Measurements from ENCODE around the gene UBE2E2. TPM values are rescaled to one million over a fixed set of nuclear protein-coding genes. Genes with fewer than 3 reads are reported as not detected.

Gene UBE2E2
- total RNA-seq, 2 donors from 2014 or later = 6.4 to 9.6 TPM

DNA sequence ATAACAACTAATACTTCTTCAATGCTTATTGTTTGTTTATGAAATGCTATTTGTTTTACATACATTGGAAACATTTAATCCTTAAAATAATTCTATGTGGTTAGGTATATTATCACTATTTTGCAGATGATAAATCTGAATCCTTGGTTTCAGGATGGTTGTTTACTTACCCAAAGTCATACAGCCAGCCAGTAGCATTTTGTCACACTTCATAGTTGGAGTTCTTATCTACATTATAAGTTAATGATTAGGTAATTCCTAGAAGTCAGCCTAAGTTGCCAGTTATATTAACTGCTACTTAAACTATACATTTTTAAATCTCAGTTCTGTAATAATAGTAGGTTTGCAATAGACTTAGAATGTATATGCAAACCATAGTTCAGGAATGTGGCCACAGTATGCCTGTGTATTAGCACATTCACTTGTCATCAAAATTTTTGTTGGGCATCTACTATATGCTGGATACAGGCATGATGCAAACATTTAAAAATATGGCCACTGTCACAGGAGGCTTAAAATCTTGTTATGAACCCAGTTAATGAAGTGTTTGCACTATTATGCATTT lies 187.9 kb downstream of the UBE2E2 start:
- no peaks in the 10 kb centered on the region for H3K9me3 Mint-ChIP-seq
- H3K27me3 Mint-ChIP-seq = no peaks in the 10 kb centered on the region
- no peak for DNase-seq (ENCODE audit: low spot score)
- no peak for ATAC-seq
- H3K36me3 Mint-ChIP-seq = no peaks in the 10 kb centered on the region
- H3K27ac Mint-ChIP-seq = no peak overlapping the region
- H3K4me1 Mint-ChIP-seq (ENCODE audit: low read depth in 2 of 2) = no peaks in the 10 kb centered on the region
- no peak overlapping the region for H3K4me3 Mint-ChIP-seq

DNA sequence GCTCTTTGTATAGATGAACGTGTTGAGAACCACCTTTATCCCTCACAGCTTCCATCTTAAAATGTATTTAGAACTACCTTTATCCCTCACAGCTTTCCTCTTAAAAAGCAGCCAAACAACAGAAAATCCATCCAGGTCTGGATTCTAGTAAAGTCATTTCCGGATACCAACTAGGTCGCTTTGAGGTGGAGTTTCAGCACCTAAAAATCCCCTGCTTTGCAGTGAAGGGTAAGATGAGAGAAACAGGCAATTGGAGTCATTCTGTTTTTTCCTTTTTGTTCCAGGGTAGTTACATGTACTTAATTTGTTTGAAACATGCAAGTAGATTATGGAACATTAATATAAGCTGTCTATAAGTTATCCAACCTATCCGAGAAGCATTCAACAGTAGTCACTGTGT lies 192.0 kb downstream of the UBE2E2 start:
- DNase-seq (ENCODE audit: low spot score) (no peak), ATAC-seq (no peak)
- Mint-ChIP-seq H3K27me3 (no peaks in the 10 kb centered on the region), H3K4me1 (ENCODE audit: low read depth in 2 of 2) (no peaks in the 10 kb centered on the region), H3K36me3 (no peaks in the 10 kb centered on the region), H3K27ac (no peak overlapping the region), H3K4me3 (no peak overlapping the region), H3K9me3 (no peaks in the 10 kb centered on the region)

DNA sequence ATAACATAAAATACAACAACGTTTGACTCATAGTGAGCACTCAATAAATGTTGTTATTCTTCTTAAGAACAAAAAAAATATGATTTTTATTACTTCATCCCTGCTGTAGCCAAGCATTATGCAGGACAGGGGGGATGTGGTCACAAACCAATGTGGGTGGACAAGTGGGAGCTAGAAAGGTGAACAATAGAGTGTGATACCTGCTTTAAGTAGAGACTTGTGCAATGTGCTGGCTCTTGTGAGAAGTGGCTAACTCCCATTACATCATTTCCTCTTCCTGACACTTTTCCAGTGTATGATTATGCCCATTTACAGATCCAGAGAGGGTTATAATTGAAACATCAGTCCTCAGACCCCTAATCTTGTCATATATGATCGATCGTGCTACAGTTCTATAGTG lies 193.6 kb downstream of the UBE2E2 start:
- no peaks in the 10 kb centered on the region for H3K4me1 Mint-ChIP-seq (ENCODE audit: low read depth in 2 of 2)

DNA sequence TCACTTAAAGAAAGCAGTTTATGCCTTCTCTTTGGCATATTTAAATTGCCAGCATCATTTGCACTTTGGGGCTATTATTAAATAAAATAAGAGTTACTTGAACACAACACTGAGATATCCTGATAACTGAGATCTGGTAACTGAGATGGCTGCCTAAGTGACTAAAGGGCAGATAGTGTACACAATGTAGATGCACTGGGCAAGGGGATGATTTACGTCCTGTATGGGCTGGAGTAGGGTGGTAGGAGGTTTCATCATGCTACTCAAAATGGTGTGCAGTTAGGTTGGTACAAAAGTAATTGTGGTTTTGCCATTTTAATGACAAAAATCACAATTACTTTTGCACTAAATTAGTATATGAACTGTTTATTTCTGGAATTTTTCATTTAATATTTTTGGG lies 196.1 kb downstream of the UBE2E2 start:
- H3K9me3 Mint-ChIP-seq = no peaks in the 10 kb centered on the region
- no peaks in the 10 kb centered on the region for H3K36me3 Mint-ChIP-seq
- DNase-seq (ENCODE audit: low spot score) = no peak
- H3K27ac Mint-ChIP-seq = no peak overlapping the region
- no peak overlapping the region for H3K4me3 Mint-ChIP-seq
- ATAC-seq = no peak
- H3K27me3 Mint-ChIP-seq = peaks cover 2 to 12% of the 10 kb centered on the region in 2 donors
- peaks cover 5% of the 10 kb centered on the region in 2 donors for H3K4me1 Mint-ChIP-seq (ENCODE audit: low read depth in 2 of 2)

More for the DNA sequence above, 193.6 kb downstream of the UBE2E2 start:
- no peak overlapping the region for H3K4me3 Mint-ChIP-seq
- no peaks in the 10 kb centered on the region for H3K9me3 Mint-ChIP-seq
- H3K27ac Mint-ChIP-seq = no peak overlapping the region
- ATAC-seq (no peak), DNase-seq (ENCODE audit: low spot score) (no peak)
- no peaks in the 10 kb centered on the region for H3K27me3 Mint-ChIP-seq
- no peaks in the 10 kb centered on the region for H3K36me3 Mint-ChIP-seq

DNA sequence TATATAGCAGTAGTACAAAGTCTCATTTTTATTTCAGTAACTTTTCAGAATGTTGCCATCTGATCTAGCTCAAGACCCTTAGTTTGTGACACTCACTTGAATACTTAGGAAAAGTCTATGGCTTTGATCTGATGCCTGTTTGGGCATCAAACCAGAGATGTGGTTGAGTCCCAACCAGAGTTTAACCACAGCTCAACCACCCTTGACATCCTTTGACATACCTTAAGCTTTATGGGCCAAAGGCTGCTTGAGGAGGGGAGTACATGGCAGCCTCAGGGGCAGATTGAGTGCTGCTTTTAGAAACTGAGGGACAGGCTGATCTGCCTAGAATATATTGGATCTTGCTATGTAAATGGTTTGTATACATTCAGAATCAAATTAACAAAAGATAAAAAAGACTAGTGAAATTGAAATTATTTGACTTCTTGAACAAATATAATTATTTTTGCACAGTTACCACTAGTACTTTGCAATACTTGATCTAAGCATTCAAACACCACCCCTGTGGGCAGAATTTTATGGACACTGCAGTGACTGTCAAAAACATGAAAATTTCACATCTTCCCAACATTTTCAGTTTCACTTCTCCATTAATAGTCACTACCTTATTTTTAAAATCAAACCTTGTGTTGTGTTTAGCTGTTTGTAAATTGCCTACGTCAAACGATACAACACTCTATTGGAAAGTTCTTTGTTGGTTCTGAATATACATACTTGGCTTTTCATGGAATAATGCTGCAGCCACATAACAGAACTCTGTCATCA lies 199.8 kb downstream of the UBE2E2 start:
- no peak for DNase-seq (ENCODE audit: low spot score)
- H3K9me3 Mint-ChIP-seq = no peaks in the 10 kb centered on the region

DNA sequence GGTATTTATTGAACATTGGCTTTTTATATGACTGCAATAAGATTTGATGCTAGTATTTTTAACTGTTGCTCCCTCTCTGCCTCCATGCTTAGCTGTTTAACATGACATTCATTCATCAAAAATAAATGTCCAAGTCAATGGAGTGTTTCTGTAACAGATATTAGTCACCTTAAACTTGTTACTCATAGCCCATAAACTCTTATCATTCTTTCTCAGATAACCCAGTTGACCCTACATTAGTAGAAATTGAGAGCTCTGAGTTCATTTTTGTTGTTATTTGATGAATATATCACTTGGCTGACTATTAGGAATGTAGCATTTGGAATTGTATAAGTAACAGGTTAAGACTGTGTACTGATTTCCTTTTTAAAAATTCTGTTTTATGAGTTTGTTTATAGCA lies 201.1 kb downstream of the UBE2E2 start:
- ATAC-seq (no peak), DNase-seq (ENCODE audit: low spot score) (no peak)
- Mint-ChIP-seq H3K4me3 (no peak overlapping the region), H3K27ac (no peak overlapping the region), H3K27me3 (peaks cover 11 to 21% of the 10 kb centered on the region in 2 donors), H3K9me3 (no peaks in the 10 kb centered on the region), H3K4me1 (ENCODE audit: low read depth in 2 of 2) (peaks cover 5% of the 10 kb centered on the region in 2 donors), H3K36me3 (no peaks in the 10 kb centered on the region)

More for the DNA sequence above, 199.8 kb downstream of the UBE2E2 start:
- Mint-ChIP-seq H3K4me3 (no peak overlapping the region), H3K4me1 (ENCODE audit: low read depth in 2 of 2) (peaks cover 5% of the 10 kb centered on the region in 2 donors), H3K36me3 (no peaks in the 10 kb centered on the region), H3K27me3 (peaks cover 11 to 21% of the 10 kb centered on the region in 2 donors), H3K27ac (no peak overlapping the region)
- no peak for ATAC-seq

DNA sequence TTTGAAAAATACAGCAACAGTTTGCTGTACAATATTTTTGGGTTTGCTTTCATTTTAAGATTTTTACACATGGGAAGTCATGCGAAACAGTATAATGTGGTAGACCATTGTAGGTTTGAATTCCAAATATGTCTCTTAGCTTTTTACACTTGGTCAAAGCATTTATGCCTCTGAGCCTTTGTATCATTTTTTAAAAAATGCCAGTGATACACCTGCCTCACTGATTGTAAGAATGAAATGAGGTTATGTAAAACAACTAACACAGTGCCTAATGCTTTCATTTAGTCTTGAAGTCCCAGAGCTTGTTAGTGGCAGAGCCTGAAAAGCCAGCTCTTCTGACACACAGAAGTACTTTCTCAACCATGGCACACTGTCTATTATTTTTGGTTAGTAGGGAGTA lies 202.0 kb downstream of the UBE2E2 start:
- ATAC-seq = no peak
- no peak overlapping the region for H3K27ac Mint-ChIP-seq

DNA sequence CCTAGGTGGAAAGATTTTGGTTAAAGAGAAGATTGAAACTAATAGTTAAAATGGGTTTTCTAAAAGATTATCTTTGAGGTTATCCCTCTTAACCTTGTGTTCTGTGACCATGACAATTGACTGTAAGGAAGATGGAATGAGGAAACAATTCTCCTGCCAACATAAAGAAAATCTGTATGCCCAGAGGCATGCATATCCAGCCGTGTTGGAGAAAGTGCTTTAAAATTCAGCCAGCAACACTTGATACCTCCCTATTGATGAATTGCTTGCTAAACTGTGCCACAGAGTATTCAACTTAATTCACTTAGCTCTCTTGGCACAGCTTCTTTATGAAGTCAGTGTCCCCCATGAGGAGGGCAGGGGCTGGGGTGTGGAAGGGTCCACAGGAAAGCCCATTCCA lies 203.5 kb downstream of the UBE2E2 start:
- H3K9me3 Mint-ChIP-seq = no peaks in the 10 kb centered on the region
- peaks cover 5% of the 10 kb centered on the region in 2 donors for H3K4me1 Mint-ChIP-seq (ENCODE audit: low read depth in 2 of 2)
- peaks cover 20 to 21% of the 10 kb centered on the region in 2 donors for H3K27me3 Mint-ChIP-seq
- H3K36me3 Mint-ChIP-seq = no peaks in the 10 kb centered on the region
- DNase-seq (ENCODE audit: low spot score) (no peak), ATAC-seq (no peak)
- no peak overlapping the region for H3K27ac Mint-ChIP-seq
- no peak overlapping the region for H3K4me3 Mint-ChIP-seq

More for the DNA sequence above, 202.0 kb downstream of the UBE2E2 start:
- DNase-seq (ENCODE audit: low spot score) = no peak
- no peaks in the 10 kb centered on the region for H3K9me3 Mint-ChIP-seq
- peaks cover 13 to 21% of the 10 kb centered on the region in 2 donors for H3K27me3 Mint-ChIP-seq
- H3K36me3 Mint-ChIP-seq = no peaks in the 10 kb centered on the region
- peaks cover 5% of the 10 kb centered on the region in 2 donors for H3K4me1 Mint-ChIP-seq (ENCODE audit: low read depth in 2 of 2)
- no peak overlapping the region for H3K4me3 Mint-ChIP-seq

DNA sequence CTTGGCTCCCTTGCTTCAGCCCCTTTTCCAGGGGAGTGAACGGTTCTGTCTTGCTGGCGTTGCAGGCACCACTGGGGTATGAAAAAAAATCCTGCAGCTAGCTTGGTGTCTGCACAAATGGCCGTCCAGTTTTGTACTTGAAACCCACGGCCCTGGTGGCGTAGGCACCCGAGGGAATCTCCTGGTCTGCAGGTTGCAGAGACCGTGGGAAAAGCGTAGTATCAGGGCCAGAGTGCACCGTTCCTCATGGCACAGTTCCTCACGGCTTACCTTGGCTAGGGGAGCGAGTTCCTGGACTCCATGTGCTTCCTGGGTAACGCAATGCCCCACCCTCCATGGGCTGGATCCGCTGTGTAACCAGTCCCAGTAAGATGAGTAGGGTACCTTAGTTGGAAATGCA lies 214.9 kb downstream of the UBE2E2 start:
- ATAC-seq = no peak
- Mint-ChIP-seq H3K4me1 (ENCODE audit: low read depth in 2 of 2) (no peaks in the 10 kb centered on the region), H3K36me3 (no peaks in the 10 kb centered on the region), H3K4me3 (no peak overlapping the region), H3K27me3 (peaks cover 0 to 2% of the 10 kb centered on the region in 2 donors), H3K9me3 (no peaks in the 10 kb centered on the region), H3K27ac (no peak overlapping the region)
- DNase-seq (ENCODE audit: low spot score) = no peak

DNA sequence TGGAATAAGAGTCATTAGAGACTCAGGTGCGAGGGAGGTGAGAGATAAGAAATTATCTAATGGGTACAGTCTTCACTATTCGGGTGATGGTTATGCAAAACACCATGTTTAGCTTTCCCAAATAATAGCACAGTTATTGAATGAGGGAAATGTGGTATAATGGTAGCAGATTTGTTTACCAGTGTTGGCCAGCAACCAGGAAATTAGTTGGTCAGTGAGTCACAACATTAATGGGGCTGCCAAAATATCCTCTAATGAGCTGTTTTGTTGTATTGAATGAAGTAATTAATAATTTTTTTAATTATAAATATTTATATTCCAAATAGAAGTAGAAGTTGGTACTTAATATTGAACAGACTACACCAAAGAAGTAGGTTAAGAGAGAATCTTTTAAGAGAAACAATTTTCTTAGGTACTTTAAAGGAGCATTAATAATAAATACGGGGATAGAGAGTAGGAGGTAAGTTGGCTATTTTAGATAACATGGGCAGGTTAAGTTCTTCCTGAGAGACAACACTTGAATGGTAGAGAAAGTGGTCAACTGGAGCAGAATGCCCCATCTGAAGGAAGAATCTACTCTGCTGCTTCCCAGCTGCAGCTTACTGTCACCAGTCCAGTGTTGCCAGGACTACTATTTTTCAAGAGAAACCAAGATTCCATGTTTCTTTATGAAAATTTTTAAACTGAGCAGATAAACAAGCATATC lies 218.8 kb downstream of the UBE2E2 start:
- Mint-ChIP-seq H3K36me3 (peaks cover 9% of the 10 kb centered on the region), H3K4me1 (ENCODE audit: low read depth in 2 of 2) (no peaks in the 10 kb centered on the region), H3K4me3 (no peak overlapping the region), H3K27ac (no peak overlapping the region), H3K27me3 (peaks cover 8 to 12% of the 10 kb centered on the region in 2 donors), H3K9me3 (peaks cover 5% of the 10 kb centered on the region)
- no peak for ATAC-seq
- DNase-seq (ENCODE audit: low spot score) = no peak

DNA sequence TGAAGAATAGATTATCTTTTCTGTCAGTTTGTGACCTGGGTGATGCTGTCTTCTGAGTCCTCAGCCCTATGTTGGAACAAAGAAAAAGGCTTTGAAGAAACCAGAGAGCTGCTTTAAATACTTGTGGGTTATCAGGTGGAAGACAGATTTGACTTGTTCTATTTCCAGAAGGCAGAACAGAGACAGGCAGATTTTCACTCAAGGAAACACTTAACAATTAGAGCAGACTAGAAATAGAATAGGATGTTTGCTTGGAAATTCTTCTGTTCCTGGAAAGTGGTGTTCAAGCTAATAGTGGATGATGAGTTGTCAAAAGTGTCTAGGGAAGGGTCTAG lies 219.4 kb downstream of the UBE2E2 start:
- H3K9me3 Mint-ChIP-seq = peaks cover 5% of the 10 kb centered on the region
- H3K4me1 Mint-ChIP-seq (ENCODE audit: low read depth in 2 of 2) = no peaks in the 10 kb centered on the region
- no peak overlapping the region for H3K4me3 Mint-ChIP-seq
- DNase-seq (ENCODE audit: low spot score) (no peak), ATAC-seq (no peak)
- peaks cover 8 to 13% of the 10 kb centered on the region in 2 donors for H3K27me3 Mint-ChIP-seq
- peaks cover 9% of the 10 kb centered on the region for H3K36me3 Mint-ChIP-seq
- no peak overlapping the region for H3K27ac Mint-ChIP-seq

DNA sequence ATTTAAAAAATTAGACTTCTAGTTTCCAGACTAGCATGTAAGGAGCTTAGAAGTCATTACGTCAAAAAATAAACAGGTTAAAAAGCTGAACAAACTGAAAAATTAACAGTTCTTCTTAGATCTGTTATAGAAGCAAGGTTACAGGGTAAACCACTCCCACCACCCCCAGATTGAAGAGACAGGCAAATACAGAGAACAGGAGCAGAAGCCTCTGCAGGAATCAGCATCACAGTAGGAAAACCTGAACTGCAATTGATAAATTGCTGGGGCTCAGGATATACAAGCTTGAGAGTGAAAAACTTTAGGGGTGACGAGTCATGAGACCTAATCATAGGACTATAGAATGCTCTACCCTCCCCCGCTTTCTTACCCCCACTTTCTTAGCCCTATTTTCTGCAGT lies 222.3 kb downstream of the UBE2E2 start:
- peaks cover 9% of the 10 kb centered on the region for H3K36me3 Mint-ChIP-seq
- H3K4me3 Mint-ChIP-seq = no peak overlapping the region
- H3K27me3 Mint-ChIP-seq = peaks cover 8 to 17% of the 10 kb centered on the region in 2 donors
- no peak overlapping the region for H3K27ac Mint-ChIP-seq
- DNase-seq (ENCODE audit: low spot score) = no peak
- ATAC-seq = no peak
- H3K9me3 Mint-ChIP-seq = peaks cover 5% of the 10 kb centered on the region
- peaks cover 0 to 5% of the 10 kb centered on the region in 2 donors for H3K4me1 Mint-ChIP-seq (ENCODE audit: low read depth in 2 of 2)

DNA sequence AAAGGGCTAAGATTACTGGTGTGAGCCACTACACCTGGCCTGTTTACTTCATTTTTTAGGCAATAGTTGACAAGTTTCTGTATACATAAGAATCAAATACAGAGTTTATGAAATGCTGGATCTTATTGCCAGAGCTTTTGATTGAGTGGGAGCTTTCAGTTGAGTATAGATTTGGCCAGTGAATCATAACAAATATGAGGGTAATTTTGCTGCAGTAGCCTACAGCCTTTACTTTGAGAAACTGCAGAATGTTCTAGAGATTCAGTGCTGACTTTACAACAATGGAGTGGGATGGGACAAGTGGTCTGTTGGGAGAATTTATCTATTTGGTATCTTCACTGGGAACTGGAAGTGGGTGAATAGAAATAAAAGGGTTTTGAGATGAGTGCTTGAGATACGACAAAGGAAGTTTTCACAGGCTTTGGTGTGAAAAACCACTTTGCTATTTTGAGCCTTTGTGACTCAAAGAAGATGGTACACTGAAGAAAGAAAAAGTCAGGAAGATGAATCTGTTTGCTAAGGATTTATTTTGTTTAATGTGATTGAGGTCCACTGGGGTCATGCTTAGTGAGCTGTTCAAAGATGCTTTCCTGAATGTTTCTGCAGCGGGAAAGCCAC lies 227.8 kb downstream of the UBE2E2 start:
- peak overlapping the region; percentile 44 for H3K4me3 Mint-ChIP-seq

DNA sequence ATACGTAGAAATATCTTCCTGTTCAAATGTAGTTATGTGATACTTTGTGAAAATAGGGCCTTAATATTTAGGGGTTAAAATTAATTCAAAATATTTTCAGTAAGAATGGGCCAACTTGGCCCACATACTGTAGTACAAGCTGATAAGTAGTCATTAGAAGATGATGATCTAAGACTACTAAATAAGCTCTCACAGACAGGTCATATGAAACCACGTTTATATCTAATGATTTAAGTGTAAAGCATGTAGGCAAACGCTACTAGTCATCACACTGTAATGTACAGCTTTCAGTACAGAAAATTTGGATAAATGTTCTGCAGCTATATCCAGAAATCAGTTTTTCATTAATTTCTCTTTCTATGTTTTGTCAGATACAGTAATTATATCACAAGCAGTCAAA lies 228.6 kb downstream of the UBE2E2 start:
- peak overlapping the region in 1 of 2 donors; percentile 56 for H3K27ac Mint-ChIP-seq
- no peak for ATAC-seq
- no peaks in the 10 kb centered on the region for H3K9me3 Mint-ChIP-seq
- no peak for DNase-seq (ENCODE audit: low spot score)
- H3K4me1 Mint-ChIP-seq (ENCODE audit: low read depth in 2 of 2) = peaks cover 18 to 21% of the 10 kb centered on the region in 2 donors
- H3K36me3 Mint-ChIP-seq = no peaks in the 10 kb centered on the region
- H3K4me3 Mint-ChIP-seq = no peak overlapping the region
- H3K27me3 Mint-ChIP-seq = peaks cover 0 to 4% of the 10 kb centered on the region in 2 donors

More for the DNA sequence above, 227.8 kb downstream of the UBE2E2 start:
- Mint-ChIP-seq H3K36me3 (peaks cover 2% of the 10 kb centered on the region), H3K9me3 (peaks cover 2% of the 10 kb centered on the region), H3K4me1 (ENCODE audit: low read depth in 2 of 2) (peaks cover 18 to 21% of the 10 kb centered on the region in 2 donors), H3K27ac (peak overlapping the region in 1 of 2 donors; percentile 10), H3K27me3 (peaks cover 2 to 8% of the 10 kb centered on the region in 2 donors)
- DNase-seq (ENCODE audit: low spot score) (no peak), ATAC-seq (peak; percentile 59 to 60)

Measured in natural killer cell treated with Interleukin-12 subunit alpha and Interleukin-12 subunit beta and Interleukin-15 and Interleukin-18, amount 100 ng/mL, for 72 hours (primary cell).